ENCODE measurements around the gene SUPT6H.

Gene SUPT6H

GRCh38 chr17:28744104-28744971 is 82.3 kb downstream of the SUPT6H start:
- peak in 3 of 10 donors; percentile 31 to 89 (median 67) for DNase-seq
- intact Hi-C loops (cut with DNase I) = no loop called here

GRCh38 chr17:28744972-28745785 is 83.2 kb downstream of the SUPT6H start:
- peak; percentile 83 to 99 (median 88) for DNase-seq
- intact Hi-C loops (cut with DNase I) = no loop called here

GRCh38 chr17:28745786-28746411 is 83.9 kb downstream of the SUPT6H start:
- peak in 1 of 10 donors; percentile 77 for DNase-seq
- intact Hi-C loops (cut with DNase I) = no loop called here

DNA sequence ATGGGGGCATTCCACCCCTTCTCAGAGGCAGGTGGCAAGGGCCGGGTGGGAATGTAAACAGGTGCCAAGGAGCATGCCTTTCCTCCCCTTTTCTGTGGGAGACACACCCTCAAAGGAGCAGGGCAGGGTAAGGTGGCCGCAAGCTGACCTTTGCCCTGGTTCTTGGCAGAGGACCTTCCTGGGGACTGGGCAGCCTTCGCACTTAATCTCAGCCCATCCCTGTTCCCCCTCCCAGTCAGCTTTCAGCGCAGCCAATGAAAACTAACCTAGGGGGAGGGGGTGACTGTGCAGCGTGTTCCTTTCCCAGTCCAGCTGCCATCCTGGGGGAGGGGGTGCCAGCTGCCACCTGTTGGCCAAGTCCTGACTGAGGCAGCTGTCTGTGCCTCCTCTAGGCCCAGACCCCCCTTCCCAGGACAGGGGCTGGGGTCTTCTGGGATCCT is 84.6 kb downstream of the SUPT6H start:
- DNase-seq = peak in 7 of 10 donors; percentile 55 to 95 (median 70)
- intact Hi-C loops (cut with DNase I) = no loop called here

GRCh38 chr17:28747051-28747691 is 85.2 kb downstream of the SUPT6H start:
- intact Hi-C loops (cut with DNase I) = no loop called here
- DNase-seq = peak in 8 of 10 donors; percentile 48 to 96 (median 72)

- peak in 1 of 10 donors; percentile 81 for DNase-seq
- intact Hi-C loops (cut with DNase I) = no loop called here
These were observed 86.1 kb downstream of the SUPT6H start for GRCh38 chr17:28747801-28748750.

GRCh38 chr17:28748852-28749515 is 87.0 kb downstream of the SUPT6H start:
- intact Hi-C loops (cut with DNase I) = no loop called here

GRCh38 chr17:28749516-28750177 is 87.6 kb downstream of the SUPT6H start:
- peak in 1 of 10 donors; percentile 55 for DNase-seq
- intact Hi-C loops (cut with DNase I) = loop anchor here (1.0 kb wide), 1 partner anchor 22 kb away; no protein-coding TSS in a partner anchor

More at GRCh38 chr17:28748852-28749515, 87.0 kb downstream of the SUPT6H start:
- peak in 1 of 10 donors; percentile 85 for DNase-seq

DNA sequence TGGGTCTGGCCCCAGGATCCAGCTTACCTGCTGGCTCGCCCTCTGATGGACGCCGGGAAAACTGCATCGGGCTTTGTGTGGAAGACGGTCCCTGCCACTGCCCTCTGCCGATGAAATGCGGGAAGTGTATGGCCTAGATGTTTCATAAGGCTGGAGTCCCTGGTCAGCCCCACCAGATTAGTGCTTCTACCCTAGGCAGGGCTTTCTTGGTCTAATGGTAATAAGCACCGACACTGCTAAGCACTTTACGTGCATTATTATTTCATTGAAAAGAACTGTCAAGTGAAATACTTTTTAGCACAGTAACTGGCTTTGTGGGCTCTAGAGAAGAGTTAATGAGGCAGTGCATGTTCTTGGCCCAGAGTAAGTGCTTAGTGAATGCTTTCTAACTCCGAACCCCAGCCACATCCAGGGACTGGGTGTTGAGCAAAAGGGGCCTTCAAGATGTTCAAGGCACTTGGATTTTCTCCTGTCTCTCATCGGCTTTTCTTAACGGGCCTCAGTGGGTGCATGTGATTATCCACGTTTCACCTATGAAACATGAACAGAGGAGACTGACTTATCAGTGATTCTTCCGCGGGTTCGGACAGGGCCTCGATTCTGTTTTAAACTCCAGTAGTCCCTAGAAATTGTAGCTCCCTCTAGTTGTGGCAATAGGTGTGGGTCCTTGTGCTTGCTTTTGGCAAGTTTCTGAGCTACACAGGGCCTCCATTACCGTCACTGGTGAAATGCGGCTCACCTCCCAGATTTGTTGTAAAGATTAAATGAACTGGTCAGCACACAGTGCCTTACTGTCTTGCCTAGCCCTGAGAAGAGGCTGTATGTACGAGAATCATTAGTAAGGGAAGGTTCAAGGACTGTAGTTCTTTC is 88.4 kb downstream of the SUPT6H start:
- intact Hi-C loops (cut with DNase I) = loop anchor here (1.0 kb wide), 1 partner anchor 23 kb away; no protein-coding TSS in a partner anchor
- DNase-seq = peak; percentile 89 to 99 (median 94)

GRCh38 chr17:28751600-28752366 is 89.8 kb downstream of the SUPT6H start:
- DNase-seq = peak in 1 of 10 donors; percentile 16
- intact Hi-C loops (cut with DNase I) = no loop called here
